ENCODE measurements around the gene ARHGAP45. TPM values are rescaled to one million over a fixed set of nuclear protein-coding genes. Genes with fewer than 3 reads are reported as not detected.

ARHGAP45 gene
- total RNA-seq, 2 experiments from 2014 or later, result 576 to 581 TPM

GRCh38 chr19:1132552-1133383 lies 65.8 kb downstream of the ARHGAP45 start:
- Mint-ChIP-seq H3K9me3 (no peaks in the 10 kb centered on the region), H3K4me1 (peaks cover 14% of the 10 kb centered on the region), H3K27me3 (no peaks in the 10 kb centered on the region), H3K27ac (peak overlapping the region; percentile 86), H3K36me3 (peaks cover 2% of the 10 kb centered on the region), H3K4me3 (peak overlapping the region; percentile 86)
- DNase-seq (no peak), ATAC-seq (ENCODE audit: low read depth) (peak; percentile 6)
- POLR2A ChIA-PET, result interaction anchor here (0.5 to 1.6 kb wide), 8 partner anchors 9 to 136 kb away, joined by 3 to 7 read pairs (median 3); partner anchors contain the start of gene CIRBP

DNA sequence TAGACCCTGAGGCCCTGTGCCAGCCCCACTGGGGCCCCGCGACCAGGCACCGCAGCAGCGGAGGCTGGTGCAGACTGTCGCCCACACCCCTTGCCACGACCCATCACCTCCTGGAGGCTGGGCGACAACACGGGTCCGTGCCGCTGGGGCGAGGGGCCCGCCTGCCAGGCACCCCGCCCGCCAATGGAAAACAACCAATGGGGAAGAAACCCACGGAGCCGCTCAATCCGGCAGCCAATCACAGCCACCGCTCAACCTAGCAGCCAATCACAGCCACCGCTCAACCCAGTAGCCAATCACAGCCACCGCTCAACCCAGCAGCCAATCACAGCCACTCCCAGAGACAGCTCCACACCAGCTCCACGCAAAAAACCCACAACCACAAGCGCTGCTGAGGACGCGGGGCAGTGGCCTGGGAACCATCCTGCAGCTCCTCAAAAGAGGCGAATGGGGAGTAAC lies 66.5 kb downstream of the ARHGAP45 start:
- H3K36me3 Mint-ChIP-seq, result peaks cover 2% of the 10 kb centered on the region

DNA sequence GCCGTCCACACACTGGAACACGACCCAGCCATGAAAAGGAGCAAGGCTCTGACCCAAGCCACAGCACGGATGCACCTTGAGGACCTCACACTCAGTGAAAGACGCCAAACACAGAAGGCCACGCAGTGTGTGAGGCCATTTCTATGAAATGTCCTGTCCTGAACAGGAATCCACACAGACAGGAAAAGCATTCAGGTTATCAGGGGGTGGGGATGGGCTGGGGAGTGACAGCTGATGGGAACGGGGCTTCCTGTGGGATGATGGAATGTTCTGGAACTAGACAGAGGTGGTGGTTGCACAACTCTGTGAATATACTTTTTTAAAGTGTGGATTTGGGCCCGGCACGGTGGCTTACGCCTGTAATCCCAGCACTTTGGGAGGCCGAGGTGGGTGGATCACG lies 67.5 kb downstream of the ARHGAP45 start:
- no peak for DNase-seq
- H3K9me3 Mint-ChIP-seq, result no peaks in the 10 kb centered on the region
- no peak for ATAC-seq (ENCODE audit: low read depth)
- POLR2A ChIA-PET, result interaction anchor here (0.7 to 1.1 kb wide), 2 partner anchors 30 to 1490 kb away, joined by 3 read pairs; partner anchors contain the start of gene GPX4
- peak overlapping the region; percentile 30 for H3K27ac Mint-ChIP-seq
- H3K27me3 Mint-ChIP-seq, result no peaks in the 10 kb centered on the region
- no peak overlapping the region for H3K4me3 Mint-ChIP-seq
- peaks cover 14% of the 10 kb centered on the region for H3K4me1 Mint-ChIP-seq
- peaks cover 6% of the 10 kb centered on the region for H3K36me3 Mint-ChIP-seq

More for the DNA sequence above, 66.5 kb downstream of the ARHGAP45 start:
- Mint-ChIP-seq H3K4me3 (peak overlapping the region; percentile 42), H3K27me3 (no peaks in the 10 kb centered on the region), H3K9me3 (no peaks in the 10 kb centered on the region), H3K27ac (peak overlapping the region; percentile 64), H3K4me1 (peaks cover 14% of the 10 kb centered on the region)
- POLR2A ChIA-PET, result interaction anchor here (0.7 to 1.6 kb wide), 6 partner anchors 29 to 1491 kb away, joined by 3 to 7 read pairs (median 3); partner anchors contain the start of gene GPX4
- peak; percentile 61 for DNase-seq
- peak; percentile 25 for ATAC-seq (ENCODE audit: low read depth)

- POLR2A ChIA-PET, result no interaction called here
- ATAC-seq (ENCODE audit: low read depth) (no peak), DNase-seq (no peak)
- no peak overlapping the region for H3K4me3 Mint-ChIP-seq
- no peaks in the 10 kb centered on the region for H3K9me3 Mint-ChIP-seq
- peaks cover 13% of the 10 kb centered on the region for H3K36me3 Mint-ChIP-seq
- H3K4me1 Mint-ChIP-seq, result peaks cover 8% of the 10 kb centered on the region
- H3K27me3 Mint-ChIP-seq, result no peaks in the 10 kb centered on the region
- H3K27ac Mint-ChIP-seq, result no peak overlapping the region
Measured at GRCh38 chr19:1135454-1135853, 68.5 kb downstream of the ARHGAP45 start.

GRCh38 chr19:1136201-1136600 lies 69.2 kb downstream of the ARHGAP45 start:
- no peak overlapping the region for H3K27ac Mint-ChIP-seq
- no peaks in the 10 kb centered on the region for H3K9me3 Mint-ChIP-seq
- peaks cover 13% of the 10 kb centered on the region for H3K36me3 Mint-ChIP-seq
- H3K4me1 Mint-ChIP-seq, result peaks cover 5% of the 10 kb centered on the region
- POLR2A ChIA-PET, result no interaction called here
- no peak overlapping the region for H3K4me3 Mint-ChIP-seq
- DNase-seq, result no peak
- ATAC-seq (ENCODE audit: low read depth), result no peak
- no peaks in the 10 kb centered on the region for H3K27me3 Mint-ChIP-seq

Other genes with a start within 250 kb of the ARHGAP45 start
- not detected for gene PLPPR3, start 245.2 kb upstream of the ARHGAP45 start, total RNA-seq
- under 1 TPM in 1 of 2 experiments, not detected in 1; 0.25 TPM for gene AZU1, start 239.3 kb upstream of the ARHGAP45 start, total RNA-seq
- gene PRTN3, start 226.2 kb upstream of the ARHGAP45 start, total RNA-seq, result not detected
- not detected for gene ELANE, start 214.9 kb upstream of the ARHGAP45 start, total RNA-seq
- gene CFD, start 207.5 kb upstream of the ARHGAP45 start, total RNA-seq, result 1 to 10 TPM; 4.4 to 5.5 TPM
- gene MED16, start 174.0 kb upstream of the ARHGAP45 start, total RNA-seq, result 10 to 100 TPM; 53.6 to 72.7 TPM
- gene RNU6-9, start 173.7 kb upstream of the ARHGAP45 start, total RNA-seq, result not detected
- 100 to 1,000 TPM; 108 to 113 TPM for gene R3HDM4, start 153.9 kb upstream of the ARHGAP45 start, total RNA-seq
- gene KISS1R, start 149.8 kb upstream of the ARHGAP45 start, total RNA-seq, result 1 to 10 TPM; 2.9 to 3.1 TPM
- 10 to 100 TPM; 28.7 to 33.2 TPM for gene ARID3A, start 141.1 kb upstream of the ARHGAP45 start, total RNA-seq
- gene WDR18, start 82.8 kb upstream of the ARHGAP45 start, total RNA-seq, result 10 to 100 TPM; 45.1 to 54.3 TPM
- gene GRIN3B, start 66.7 kb upstream of the ARHGAP45 start, total RNA-seq, result not detected
- gene TMEM259, start 46.0 kb upstream of the ARHGAP45 start, total RNA-seq, result 100 to 1,000 TPM; 231 to 235 TPM
- not detected for gene RNU6-2, start 45.6 kb upstream of the ARHGAP45 start, total RNA-seq
- gene CNN2, start 40.6 kb upstream of the ARHGAP45 start, total RNA-seq, result 100 to 1,000 TPM; 340 to 353 TPM
- 100 to 1,000 TPM; 145 to 146 TPM for gene ABCA7, start 27.1 kb upstream of the ARHGAP45 start, total RNA-seq
- 100 to 1,000 TPM; 142 to 163 TPM for gene POLR2E, start 28.2 kb downstream of the ARHGAP45 start, total RNA-seq
- gene GPX4, start 36.8 kb downstream of the ARHGAP45 start, total RNA-seq, result 100 to 1,000 TPM; 194 to 206 TPM
- 10 to 100 TPM; 77.7 to 90.6 TPM for gene SBNO2, start 107.1 kb downstream of the ARHGAP45 start, total RNA-seq
- 10 to 100 TPM; 87.1 to 87.2 TPM for gene STK11, start 138.6 kb downstream of the ARHGAP45 start, total RNA-seq
- under 1 TPM; 0.14 to 0.17 TPM for gene CBARP, start 170.8 kb downstream of the ARHGAP45 start, total RNA-seq
- 100 to 1,000 TPM; 157 to 161 TPM for gene ATP5F1D, start 174.6 kb downstream of the ARHGAP45 start, total RNA-seq
- gene MIDN, start 181.4 kb downstream of the ARHGAP45 start, total RNA-seq, result 10 to 100 TPM; 75.2 to 80.7 TPM
- 100 to 1,000 TPM; 327 to 342 TPM for gene CIRBP, start 202.2 kb downstream of the ARHGAP45 start, total RNA-seq
- gene FAM174C, start 208.4 kb downstream of the ARHGAP45 start, total RNA-seq, result 10 to 100 TPM; 44.5 to 48.3 TPM
- gene EFNA2, start 218.7 kb downstream of the ARHGAP45 start, total RNA-seq, result not detected

Data from activated naive CD8-positive, alpha-beta T cell treated with anti-CD3 and anti-CD28 coated beads, Interleukin-2, amount 10 ng/mL, durations not matched to agents 7 days and 5 days (primary cell).